Kidney epithelial cell (primary cell): ENCODE measurements around the gene STAT5B. TPM values are rescaled to one million over a fixed set of nuclear protein-coding genes. Genes with fewer than 3 reads are reported as not detected.
"Not testable (repeated sequence)": the region's sequence is repeated elsewhere in the genome, so short reads cannot be mapped to it uniquely, and the experiment has no call there.

Experiments used
- DNase-seq: peaks from one replicate; pipeline ENCODE4 v3.0.0-alpha.2; 2010; ENCODE audit warnings: low read depth
- H3K27me3 ChIP-seq: 2 replicates; pipeline ENCODE4 v1.6.0; 2011; ENCODE audit warnings: low read length; ENCODE audit not compliant: control insufficient read depth, insufficient read depth
- H3K36me3 ChIP-seq: 2 replicates; pipeline ENCODE4 v1.5.1; 2011; ENCODE audit warnings: low read length; ENCODE audit not compliant: control insufficient read depth, insufficient read depth
- H3K4me3 ChIP-seq: 2 replicates; pipeline ENCODE4 v1.5.1; 2011; ENCODE audit warnings: low read depth, mild to moderate bottlenecking, control low read depth, low read length
- CTCF ChIP-seq: IDR thresholded peaks from 2 replicates; pipeline ENCODE4 v1.5.1; 2011; ENCODE audit warnings: mild to moderate bottlenecking, moderate library complexity, low read length, control low read depth, inconsistent platforms; ENCODE audit not compliant: insufficient read depth, poor library complexity, severe bottlenecking
- total RNA-seq: library from RNA; depleted of rRNA; stranded (reverse); fragments of >200 nt; gene quantifications from 2 replicates; pipeline ENCODE4 v1.2.3, GENCODE V29; 2015

STAT5B gene
- total RNA-seq, 1 donor from 2014 or later = 27.5 TPM

- Histone ChIP-seq H3K27me3 (no peaks in the 10 kb centered on the region), H3K36me3 (no peaks in the 10 kb centered on the region), H3K4me3 (no peak overlapping the region)
- no peak for DNase-seq
- no peak for TF ChIP-seq CTCF
Measured at GRCh38 chr17:42227849-42228700, 48.1 kb downstream of the STAT5B start.

GRCh38 chr17:42225646-42226045 is 50.5 kb downstream of the STAT5B start:
- no peaks in the 10 kb centered on the region for H3K27me3 ChIP-seq
- no peak for DNase-seq
- TF ChIP-seq CTCF = no peak
- H3K36me3 ChIP-seq = no peaks in the 10 kb centered on the region
- no peak overlapping the region for H3K4me3 ChIP-seq

- TF ChIP-seq CTCF = no peak
- no peaks in the 10 kb centered on the region for H3K27me3 ChIP-seq
- DNase-seq = no peak
- no peak overlapping the region for H3K4me3 ChIP-seq
- no peaks in the 10 kb centered on the region for H3K36me3 ChIP-seq
Measured at GRCh38 chr17:42224651-42225050, 51.5 kb downstream of the STAT5B start.

- no peak overlapping the region for H3K4me3 ChIP-seq
- no peaks in the 10 kb centered on the region for H3K36me3 ChIP-seq
- TF ChIP-seq CTCF = peak; percentile 79
- DNase-seq = no peak
- no peaks in the 10 kb centered on the region for H3K27me3 ChIP-seq
Measured at GRCh38 chr17:42221886-42222745, 54.1 kb downstream of the STAT5B start.

GRCh38 chr17:42219280-42219679 is 56.9 kb downstream of the STAT5B start:
- not testable (repeated sequence) for H3K27me3 ChIP-seq, H3K36me3 ChIP-seq, DNase-seq, H3K4me3 ChIP-seq

- TF ChIP-seq CTCF = no peak
- no peaks in the 10 kb centered on the region for H3K27me3 ChIP-seq
- DNase-seq = no peak
- no peaks in the 10 kb centered on the region for H3K36me3 ChIP-seq
- H3K4me3 ChIP-seq = no peak overlapping the region
Measured at GRCh38 chr17:42214156-42214555, 62.0 kb downstream of the STAT5B start.
